ENCODE measurements around the gene HLCS. TPM values are rescaled to one million over a fixed set of nuclear protein-coding genes. Genes with fewer than 3 reads are reported as not detected.

Gene HLCS
- total and polyA plus RNA-seq, 10 of the 15 experiments (the other 5 are each of a cell fraction or from before 2014, with no cell fraction given) = 1.5 to 12.7 (median 9.6) TPM

- BruUV-seq (replicated peaks) = no TSS peak
- Histone ChIP-seq H4K20me1 (ENCODE audit: control insufficient read depth, insufficient read depth) (no peaks in the 10 kb centered on the region), H2AFZ (ENCODE audit: control insufficient read depth, low read depth, low read length) (no peak overlapping the region), H3K27ac (ENCODE audit: control insufficient read depth, insufficient read depth) (no peak overlapping the region), H3K4me3 (no peak overlapping the region), H3K27me3 (replicated peaks in 1 of 2; ENCODE audit: control insufficient read depth in 2 of 2, insufficient read depth in 2 of 2, low read length in 1 of 2) (peaks cover 28 to 48% of the 10 kb centered on the region in 2 experiments), H3K9me3 (replicated peaks; ENCODE audit: control insufficient read depth, insufficient read depth, low read length) (no peaks in the 10 kb centered on the region), H3K4me2 (ENCODE audit: control insufficient read depth, insufficient read depth) (no peak overlapping the region), H3K36me3 (ENCODE audit: control insufficient read depth in 2 of 2, insufficient read depth in 2 of 2, low read length in 1 of 2) (no peaks in the 10 kb centered on the region), H3K4me1 (ENCODE audit: control insufficient read depth, insufficient read depth, low read length) (no peaks in the 10 kb centered on the region), H3K9ac (ENCODE audit: control insufficient read depth, insufficient read depth, low read length) (no peak overlapping the region), H3K79me2 (ENCODE audit: control insufficient read depth, insufficient read depth, low read length) (no peaks in the 10 kb centered on the region)
- FAIRE-seq (no peak), ATAC-seq (no peak), DNase-seq (ENCODE audit: low read depth, low spot score) (no peak)
- RAD21 ChIA-PET (ENCODE audit: unreplicated experiment) = no interaction called here
- SMC1A ChIA-PET (ENCODE audit: uncharacterized antibody, unreplicated experiment) = no interaction called here
- CTCF ChIA-PET = no interaction called here
- in situ Hi-C loops (cut with MboI) = no loop called here
- 29% methylated on average over 37 of the region's 39 CpGs for WGBS (ENCODE audit: insufficient coverage, insufficient replicate concordance, low lambda C conversion rate, missing lambda C conversion rate)
- POLR2A ChIA-PET = no interaction called here
- intact Hi-C loops (cut with micrococcal nuclease; ENCODE audit: unreplicated experiment) = no loop called here
- TF ChIP-seq ZBTB40 (IDR thresholded peaks at IDR 0.05; ENCODE audit: borderline replicate concordance) = no peak
- TF ChIP-seq TCF3 (IDR thresholded peaks at IDR 0.05; ENCODE audit: borderline replicate concordance, insufficient read depth, low read depth, low read length) = no peak
- no peak for TF ChIP-seq POLR2AphosphoS2 (IDR thresholded peaks at IDR 0.05; ENCODE audit: low read depth, low read length)
- TF ChIP-seq BMI1 (IDR thresholded peaks at IDR 0.05; ENCODE audit: borderline replicate concordance) = no peak
- no peak for TF ChIP-seq NFXL1 (IDR thresholded peaks at IDR 0.05; ENCODE audit: borderline replicate concordance)
- no peak for TF ChIP-seq RCOR1 (conservative IDR thresholded peaks at IDR 0.05; ENCODE audit: low read depth, low read length)
- no peak for TF ChIP-seq E2F8 (IDR thresholded peaks at IDR 0.05; ENCODE audit: low read depth, partially characterized antibody)
- TF ChIP-seq RFX5 (IDR thresholded peaks at IDR 0.05; ENCODE audit: low read depth, low read length) = no peak
- TF ChIP-seq HSF1 (IDR thresholded peaks at IDR 0.05; ENCODE audit: low read depth, low read length) = no peak
- TF ChIP-seq MLLT1 (IDR thresholded peaks at IDR 0.05) = no peak
- no peak for TF ChIP-seq SREBF2 (IDR thresholded peaks at IDR 0.05; ENCODE audit: low read length)
Observed at GRCh38 chr21:36704958-36705678, 261.4 kb downstream of the HLCS start.

Data from GM12878 (cell line).